ENCODE results near the gene EZR.

- TF ChIP-seq CTCF (IDR thresholded peaks at IDR 0.05; ENCODE audit: low read length): no peak
- no peak for TF ChIP-seq EZH2phosphoT487 (IDR thresholded peaks at IDR 0.05; ENCODE audit: low read length)
These were observed 24.8 kb upstream of the EZR start for GRCh38 chr6:158843751-158844683.
